ENCODE measurements around the gene MTR.

DNA sequence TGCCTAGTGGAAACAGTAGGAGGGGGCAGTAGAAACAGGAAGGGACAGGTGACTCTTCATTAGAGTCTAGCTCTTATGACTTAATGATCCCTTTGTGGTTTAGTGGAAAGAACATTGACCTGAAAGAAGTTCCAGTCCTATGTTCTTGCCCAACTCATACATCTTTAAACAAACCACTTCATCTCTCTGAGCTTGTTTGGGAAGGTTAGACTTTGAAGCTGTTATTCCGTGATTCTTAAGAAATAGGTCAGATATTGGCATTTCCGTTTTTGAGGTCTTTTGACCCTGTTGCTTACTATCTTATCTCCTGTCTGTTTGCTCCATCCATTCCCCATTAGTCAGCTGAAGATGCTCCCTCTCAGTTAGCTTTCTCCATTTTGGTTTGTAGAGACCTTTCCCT is 38.5 kb downstream of the MTR start:
- TF ChIP-seq, protein P1, sequence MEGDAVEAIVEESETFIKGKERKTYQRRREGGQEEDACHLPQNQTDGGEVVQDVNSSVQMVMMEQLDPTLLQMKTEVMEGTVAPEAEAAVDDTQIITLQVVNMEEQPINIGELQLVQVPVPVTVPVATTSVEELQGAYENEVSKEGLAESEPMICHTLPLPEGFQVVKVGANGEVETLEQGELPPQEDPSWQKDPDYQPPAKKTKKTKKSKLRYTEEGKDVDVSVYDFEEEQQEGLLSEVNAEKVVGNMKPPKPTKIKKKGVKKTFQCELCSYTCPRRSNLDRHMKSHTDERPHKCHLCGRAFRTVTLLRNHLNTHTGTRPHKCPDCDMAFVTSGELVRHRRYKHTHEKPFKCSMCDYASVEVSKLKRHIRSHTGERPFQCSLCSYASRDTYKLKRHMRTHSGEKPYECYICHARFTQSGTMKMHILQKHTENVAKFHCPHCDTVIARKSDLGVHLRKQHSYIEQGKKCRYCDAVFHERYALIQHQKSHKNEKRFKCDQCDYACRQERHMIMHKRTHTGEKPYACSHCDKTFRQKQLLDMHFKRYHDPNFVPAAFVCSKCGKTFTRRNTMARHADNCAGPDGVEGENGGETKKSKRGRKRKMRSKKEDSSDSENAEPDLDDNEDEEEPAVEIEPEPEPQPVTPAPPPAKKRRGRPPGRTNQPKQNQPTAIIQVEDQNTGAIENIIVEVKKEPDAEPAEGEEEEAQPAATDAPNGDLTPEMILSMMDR (IDR thresholded peaks at IDR 0.05; ENCODE audit: insufficient read depth, low read length, poor library complexity, severe bottlenecking), result no peak
- no peak for TF ChIP-seq EZH2phosphoT487 (conservative IDR thresholded peaks at IDR 0.05; ENCODE audit: low read length)

Measured in SU-DHL-6 (cell line).